Epithelial cell of esophagus (primary cell): Measurements from ENCODE around the gene ADAMTS2.

Experiments
- DNase-seq: peaks from one replicate; pipeline ENCODE4 v3.0.0; 2010; ENCODE audit warnings: low read depth
- H3K4me3 ChIP-seq: 2 replicates; pipeline ENCODE4 v1.5.1; 2011; ENCODE audit warnings: mild to moderate bottlenecking, low read length, control low read depth
- TF ChIP-seq, protein P1 (sequence below): IDR thresholded peaks from 2 replicates; pipeline ENCODE4 v1.5.1; 2011; ENCODE audit warnings: low read depth, mild to moderate bottlenecking, low read length, control low read depth, inconsistent platforms; ENCODE audit not compliant: insufficient read depth; ENCODE audit errors: missing control alignments

Gene ADAMTS2

DNA sequence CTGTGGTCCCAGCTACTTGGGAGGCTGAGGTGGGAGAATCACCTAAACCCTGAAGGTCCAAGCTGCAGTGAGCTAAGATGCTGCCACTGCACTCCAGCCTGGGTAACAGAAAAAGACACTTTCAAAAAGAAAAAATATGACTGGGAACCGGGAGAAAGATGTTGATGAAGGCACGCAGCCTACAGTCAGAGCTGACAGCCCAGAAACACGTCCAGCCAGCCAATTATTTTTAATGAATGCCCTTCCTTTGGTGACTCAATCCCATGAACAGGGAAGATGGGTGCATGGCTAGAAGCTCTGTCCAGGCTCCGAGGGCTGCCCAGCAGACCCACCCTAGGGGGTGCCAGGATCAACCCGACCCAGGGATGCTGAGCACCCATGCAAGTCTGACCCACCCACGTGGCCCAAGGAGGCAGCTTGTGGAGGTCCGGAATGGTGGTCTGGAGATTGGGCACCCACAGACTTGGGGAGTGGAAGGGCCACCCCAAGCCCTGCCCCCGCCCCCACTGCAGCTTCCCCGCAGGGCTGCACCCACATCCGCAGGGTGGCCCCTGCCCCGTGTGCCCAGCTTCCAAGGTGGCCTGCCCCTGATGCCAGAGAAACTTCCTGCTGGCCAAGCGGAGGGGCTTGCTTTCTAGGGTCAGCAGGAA lies 51.0 kb downstream of the ADAMTS2 start:
- no peak overlapping the region for H3K4me3 ChIP-seq
- no peak for DNase-seq
- TF ChIP-seq, protein P1, sequence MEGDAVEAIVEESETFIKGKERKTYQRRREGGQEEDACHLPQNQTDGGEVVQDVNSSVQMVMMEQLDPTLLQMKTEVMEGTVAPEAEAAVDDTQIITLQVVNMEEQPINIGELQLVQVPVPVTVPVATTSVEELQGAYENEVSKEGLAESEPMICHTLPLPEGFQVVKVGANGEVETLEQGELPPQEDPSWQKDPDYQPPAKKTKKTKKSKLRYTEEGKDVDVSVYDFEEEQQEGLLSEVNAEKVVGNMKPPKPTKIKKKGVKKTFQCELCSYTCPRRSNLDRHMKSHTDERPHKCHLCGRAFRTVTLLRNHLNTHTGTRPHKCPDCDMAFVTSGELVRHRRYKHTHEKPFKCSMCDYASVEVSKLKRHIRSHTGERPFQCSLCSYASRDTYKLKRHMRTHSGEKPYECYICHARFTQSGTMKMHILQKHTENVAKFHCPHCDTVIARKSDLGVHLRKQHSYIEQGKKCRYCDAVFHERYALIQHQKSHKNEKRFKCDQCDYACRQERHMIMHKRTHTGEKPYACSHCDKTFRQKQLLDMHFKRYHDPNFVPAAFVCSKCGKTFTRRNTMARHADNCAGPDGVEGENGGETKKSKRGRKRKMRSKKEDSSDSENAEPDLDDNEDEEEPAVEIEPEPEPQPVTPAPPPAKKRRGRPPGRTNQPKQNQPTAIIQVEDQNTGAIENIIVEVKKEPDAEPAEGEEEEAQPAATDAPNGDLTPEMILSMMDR, result no peak

DNA sequence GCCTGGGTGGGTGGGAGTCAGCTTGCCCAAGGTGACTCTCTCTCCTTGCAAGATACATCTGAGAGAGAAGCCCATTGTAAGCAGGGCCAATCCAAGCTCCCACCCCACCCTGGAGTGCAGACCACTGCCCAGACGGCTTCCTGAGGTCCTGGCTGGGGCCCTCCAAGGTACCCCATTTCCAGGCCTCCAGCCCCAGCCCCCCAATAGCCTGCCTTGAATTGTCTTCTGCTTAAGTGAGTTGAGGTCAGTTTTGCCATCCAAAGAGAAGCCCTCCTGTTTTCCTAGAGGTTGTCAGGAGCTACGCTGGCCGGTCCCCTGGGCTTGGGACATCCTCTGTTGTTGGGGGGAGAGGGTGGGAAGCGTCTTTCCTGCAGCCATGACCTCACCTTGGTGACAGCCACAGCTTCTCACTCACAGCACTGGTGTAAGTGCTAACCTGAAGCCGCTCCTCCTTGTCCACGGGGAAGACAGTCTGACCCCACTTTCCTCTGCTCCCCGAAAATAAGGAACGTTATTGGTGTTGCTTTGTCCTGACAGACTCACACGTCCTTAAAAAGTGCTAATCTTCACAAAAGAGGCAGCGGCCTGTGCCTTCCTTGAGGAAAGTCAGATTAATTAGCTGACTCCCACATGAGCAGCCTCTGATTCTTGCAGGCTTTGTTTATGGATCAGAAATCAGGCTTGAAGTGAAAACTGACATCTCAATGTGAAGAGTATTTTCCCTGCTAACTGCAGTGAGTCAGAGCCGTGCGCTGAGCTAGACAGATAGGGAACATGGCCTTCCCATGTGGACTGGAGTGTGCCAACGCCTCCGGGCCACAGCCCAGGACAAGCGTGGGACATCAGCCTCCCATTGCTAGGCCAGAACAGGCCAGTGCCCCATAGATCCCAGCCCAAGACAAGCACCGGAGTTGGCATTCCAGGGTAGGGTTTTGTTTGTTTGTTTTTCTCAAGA lies 52.3 kb downstream of the ADAMTS2 start:
- no peak overlapping the region for H3K4me3 ChIP-seq
- TF ChIP-seq, protein P1, result no peak
- DNase-seq, result no peak

GRCh38 chr5:179292202-179292601 lies 53.1 kb downstream of the ADAMTS2 start:
- DNase-seq, result no peak
- TF ChIP-seq, protein P1, result no peak

DNA sequence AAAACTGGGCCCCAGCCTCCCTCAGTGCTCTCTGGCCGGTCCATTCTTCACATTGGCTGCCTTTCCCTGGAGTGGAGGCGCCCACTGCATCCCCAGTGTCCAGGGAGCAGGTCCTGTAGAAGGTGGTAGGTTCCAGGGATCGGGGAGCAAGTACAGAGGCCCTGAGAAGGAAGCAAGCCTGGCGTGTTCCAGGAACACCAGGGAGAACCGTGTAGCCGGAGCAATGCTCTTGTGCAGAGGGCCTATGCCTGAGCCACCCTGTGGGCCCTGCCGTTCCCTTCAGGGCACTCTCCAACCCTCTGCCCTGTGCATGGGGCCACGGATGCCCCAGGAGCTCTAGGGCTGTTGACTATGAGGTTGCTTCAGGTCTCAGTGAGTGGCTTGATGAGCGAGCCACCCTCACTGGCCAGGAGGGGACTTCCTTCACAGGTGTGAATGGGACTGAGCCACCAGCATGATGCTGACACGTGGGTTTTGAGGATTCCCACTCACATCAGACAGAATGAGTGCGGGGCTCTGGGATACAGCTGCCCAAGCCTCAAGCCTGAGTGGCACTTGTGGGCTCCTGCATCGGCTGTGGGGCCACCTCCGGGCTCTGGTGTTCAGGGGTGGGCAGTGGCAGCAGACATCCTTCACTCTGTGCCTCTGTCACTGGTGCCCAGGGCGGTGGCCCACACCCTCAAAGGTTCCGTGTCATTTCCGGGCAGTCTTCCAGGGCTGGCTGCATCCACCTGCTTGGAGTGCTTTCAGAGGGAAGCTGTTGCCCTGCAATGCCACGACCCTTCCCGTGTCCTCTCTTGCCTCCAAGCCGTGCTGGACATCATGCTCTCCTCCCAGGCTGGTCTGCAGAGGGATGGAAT lies 54.4 kb downstream of the ADAMTS2 start:
- H3K4me3 ChIP-seq, result no peak overlapping the region
- TF ChIP-seq, protein P1, result no peak
- DNase-seq, result no peak

More at GRCh38 chr5:179292202-179292601, 53.1 kb downstream of the ADAMTS2 start:
- no peak overlapping the region for H3K4me3 ChIP-seq

DNA sequence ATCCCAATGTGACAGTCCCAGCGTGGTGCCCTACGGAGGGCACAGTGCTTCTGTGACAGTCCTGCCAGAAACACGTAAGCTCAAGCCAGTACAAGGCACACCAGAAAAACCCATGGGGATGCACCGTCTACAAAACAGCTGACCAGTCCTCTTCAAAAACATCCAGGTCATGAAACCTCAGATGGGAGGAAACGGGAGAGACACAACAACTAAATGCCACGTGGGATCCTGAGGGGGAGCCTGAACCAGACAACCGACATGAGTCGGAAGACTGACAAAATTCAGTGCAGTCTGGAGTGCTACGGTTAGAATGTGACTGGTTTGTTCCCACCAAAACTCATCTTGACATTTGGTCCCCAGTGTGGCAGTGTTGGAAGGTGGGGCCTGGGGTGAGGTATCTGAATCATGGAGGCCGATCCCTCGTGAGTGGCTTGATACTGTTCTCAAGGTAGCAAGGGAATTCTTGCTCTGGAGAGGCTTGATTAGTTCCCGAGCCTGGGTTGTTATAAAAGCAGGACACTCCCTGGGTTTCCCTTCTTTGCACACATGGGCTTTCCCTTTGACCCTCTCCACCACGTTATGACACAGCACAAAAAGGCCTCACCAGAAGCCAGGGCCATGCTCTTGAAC lies 55.4 kb downstream of the ADAMTS2 start:
- no peak for DNase-seq
- no peak overlapping the region for H3K4me3 ChIP-seq
- TF ChIP-seq, protein P1, result no peak

DNA sequence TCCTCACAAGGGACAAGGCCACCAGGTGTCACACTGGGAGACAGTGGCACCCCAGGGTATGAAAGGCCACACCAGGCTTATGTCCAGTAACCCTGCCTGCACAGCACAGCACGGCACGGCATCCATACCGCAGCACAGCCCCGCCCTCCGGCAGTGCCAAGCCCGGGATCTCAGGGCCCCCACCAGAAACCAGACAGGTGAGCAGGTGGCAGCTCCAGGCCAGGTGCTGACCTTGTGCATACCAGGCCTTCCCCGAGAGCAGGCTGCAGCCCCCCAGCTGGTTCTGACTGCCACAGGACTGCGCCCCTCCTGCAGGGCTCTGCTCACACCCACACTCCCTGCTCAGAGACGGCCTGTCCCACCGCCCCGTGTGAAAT lies 56.5 kb downstream of the ADAMTS2 start:
- TF ChIP-seq, protein P1, result no peak
- no peak overlapping the region for H3K4me3 ChIP-seq
- DNase-seq, result no peak
